Endothelial cell of umbilical vein (primary cell): ENCODE data around the gene TLN1. TPM values are rescaled to one million over a fixed set of nuclear protein-coding genes. Genes with fewer than 3 reads are reported as not detected.

Experiments used
- BruUV-seq: library from RNA; stranded (reverse); fragments of 400-500 nt; replicated peaks from 2 replicates; lab custom pipeline; 2021; lab: Mats Ljungman, UMichigan
- CTCF ChIA-PET: fragments of 300-600, 350-600 bp; sonication (Branson Sonifier 250); formaldehyde crosslinking; loops from one replicate; lab custom pipeline; 2021; ENCODE audit warnings: antibody characterized with exemption, inconsistent platforms; lab: Charles Lee
- POLR2A ChIA-PET: fragments of 300-600, 350-600 bp; sonication (Branson Sonifier 250); formaldehyde crosslinking; loops from one replicate; lab custom pipeline; 2021; ENCODE audit warnings: antibody characterized with exemption, inconsistent platforms; lab: Charles Lee
- DNase-seq: peaks from one replicate; pipeline ENCODE4 v3.0.0-alpha.2; 2011; ENCODE audit warnings: low read depth, low spot score
- FAIRE-seq: peaks from 2 replicates; lab custom pipeline; 2011; peaks lifted over from hg19 to GRCh38; lab: Jason Lieb, UNC
- H2AFZ ChIP-seq: 2 replicates; pipeline ENCODE4 v1.6.0; 2012; ENCODE audit warnings: low read depth, low read length, control low read depth, inconsistent platforms
- H3K27ac ChIP-seq: 2 replicates; pipeline ENCODE4 v1.5.1; 2011; ENCODE audit warnings: low read depth, mild to moderate bottlenecking, control low read depth, low read length, moderate library complexity; ENCODE audit not compliant: insufficient read depth
- H3K27me3 ChIP-seq, 2 experiments: 2 replicates each; pipeline versions ENCODE4 v1.6.0 to v1.6.1; 2011; ENCODE audit warnings: low read length in 2 of 2, mixed read lengths in 1 of 2; ENCODE audit not compliant: control insufficient read depth in 2 of 2, insufficient read depth in 2 of 2
- H3K36me3 ChIP-seq, 2 experiments: 2 replicates in 1 of 2; 3 replicates in 1 of 2; pipeline ENCODE4 v1.5.1; 2011; ENCODE audit warnings: low read length in 2 of 2, mild to moderate bottlenecking in 1 of 2, moderate library complexity in 1 of 2; ENCODE audit not compliant: control insufficient read depth in 2 of 2, insufficient read depth in 2 of 2; ENCODE audit errors: extremely low read depth in 1 of 2
- H3K4me1 ChIP-seq: 3 replicates; pipeline ENCODE4 v1.5.1; 2011; ENCODE audit warnings: mild to moderate bottlenecking, low read length; ENCODE audit not compliant: control insufficient read depth, insufficient read depth; ENCODE audit errors: extremely low read depth
- H3K4me2 ChIP-seq: 2 replicates; pipeline ENCODE4 v1.6.1; 2011; ENCODE audit warnings: low read length, control low read depth, mixed read lengths; ENCODE audit not compliant: insufficient read depth
- H3K4me3 ChIP-seq, 3 experiments: fragments of 200-600 bp in 1 of 3; sonication (generic), shearing (Covaris generic) in 1 of 3; replicated peaks in 1 of 3; 2 replicates each; pipeline ENCODE4 v1.5.1; 2011 to 2016; ENCODE audit warnings: control low read depth in 3 of 3, low read length in 3 of 3, mild to moderate bottlenecking in 2 of 3, inconsistent platforms in 1 of 3, low read depth in 1 of 3, moderate library complexity in 1 of 3; ENCODE audit not compliant: insufficient read depth in 1 of 3
- H3K79me2 ChIP-seq: 2 replicates; pipeline ENCODE4 v1.6.0; 2012; ENCODE audit warnings: low read length, inconsistent platforms; ENCODE audit not compliant: control insufficient read depth, insufficient read depth
- H3K9ac ChIP-seq: replicated peaks from 2 replicates; pipeline ENCODE3; 2011; ENCODE audit warnings: low read length, control low read depth; ENCODE audit not compliant: insufficient read depth; ENCODE audit errors: extremely low read depth
- H3K9me1 ChIP-seq: replicated peaks from 3 replicates; pipeline ENCODE4 v1.6.0; 2011; ENCODE audit warnings: mild to moderate bottlenecking, low read length; ENCODE audit not compliant: control insufficient read depth, insufficient read depth; ENCODE audit errors: extremely low read depth
- H3K9me3 ChIP-seq: replicated peaks from 2 replicates; pipeline ENCODE4 v1.5.1; 2012; ENCODE audit warnings: low read length, inconsistent platforms; ENCODE audit not compliant: control insufficient read depth, insufficient read depth
- H4K20me1 ChIP-seq: replicated peaks from 2 replicates; pipeline ENCODE3; 2011; ENCODE audit warnings: mild to moderate bottlenecking, low read length; ENCODE audit not compliant: control insufficient read depth, insufficient read depth; ENCODE audit errors: extremely low read depth
- EZH2 ChIP-seq: IDR thresholded peaks from 2 replicates; pipeline ENCODE4 v1.6.1; 2012; ENCODE audit warnings: borderline replicate concordance, low read depth, mild to moderate bottlenecking, moderate library complexity, low read length, inconsistent platforms; ENCODE audit not compliant: severe bottlenecking
- FOS ChIP-seq: IDR thresholded peaks from 2 replicates; pipeline ENCODE4 v1.6.1; 2011; ENCODE audit warnings: mild to moderate bottlenecking, low read length, moderate library complexity, borderline replicate concordance; ENCODE audit not compliant: insufficient read depth
- GATA2 ChIP-seq: IDR thresholded peaks from 2 replicates; pipeline ENCODE4 v1.7.0; 2011; ENCODE audit warnings: low read depth, mild to moderate bottlenecking, moderate library complexity, mixed read lengths, low read length; ENCODE audit not compliant: insufficient read length, insufficient read depth
- JUN ChIP-seq: IDR thresholded peaks from 2 replicates; pipeline ENCODE4 v1.6.1; 2011; ENCODE audit warnings: borderline replicate concordance, low read depth; ENCODE audit not compliant: insufficient read length, insufficient read depth
- MYC ChIP-seq: IDR thresholded peaks from one replicate; pipeline ENCODE4 v1.6.1; 2011; ENCODE audit warnings: mild to moderate bottlenecking, low read depth, low read length
- POLR2A ChIP-seq: IDR thresholded peaks from 2 replicates; pipeline ENCODE4 v1.6.1; 2012; ENCODE audit warnings: low read depth, mild to moderate bottlenecking, control low read depth, low read length
- POLR2AphosphoS5 ChIP-seq: IDR thresholded peaks from 2 replicates; pipeline ENCODE4 v1.6.1; 2012; ENCODE audit warnings: low read depth, mild to moderate bottlenecking, control low read depth, low read length, moderate library complexity; ENCODE audit not compliant: insufficient read depth
- dilution Hi-C: fragments of 300-500 bp; cut with MboI; formaldehyde crosslinking; loops from one replicate; pipeline ENCODE4 v1.15.0; 2019; ENCODE audit warnings: low sequenced_read_pairs; ENCODE audit not compliant: extremely low pct_ligation_motif_present
- intact Hi-C: fragments of 100-400 bp; cut with micrococcal nuclease; formaldehyde crosslinking; loops from one replicate; pipeline ENCODE4 v1.10.0; 2022
- polyA plus RNA-seq, 4 experiments: library from polyadenylated mRNA; depleted of rRNA in 3 of 4; stranded (reverse) in 3 of 4; unstranded in 1 of 4; fragments of >200 nt; gene quantifications; 2 replicates each; pipeline versions ENCODE4 v1.2.1 to v1.2.3, GENCODE V29; 2011 to 2012; ENCODE audit warnings: missing spikeins in 1 of 4
- total RNA-seq: library from RNA; stranded (reverse); gene quantifications from 2 replicates; pipeline ENCODE4 v1.2.3, GENCODE V29; 2021
- TF ChIP-seq, protein P1 (sequence below): IDR thresholded peaks from 2 replicates; pipeline ENCODE4 v1.6.1; 2011; ENCODE audit not compliant: insufficient read depth, insufficient read length
- TF ChIP-seq, protein P2 (sequence below), 2 donors: IDR thresholded peaks; 1 replicate in 1 of 2; 2 replicates in 1 of 2; pipeline ENCODE4 v1.5.1; 2011; ENCODE audit warnings: low read length in 2 of 2, mild to moderate bottlenecking in 2 of 2, moderate library complexity in 2 of 2, control low read depth in 1 of 2, inconsistent platforms in 1 of 2, low read depth in 1 of 2; ENCODE audit not compliant: insufficient read depth in 1 of 2; ENCODE audit errors: extremely low read depth in 1 of 2

TLN1 gene
- total and polyA plus RNA-seq, 2 donors (not counting 3 experiments of a cell fraction or from before 2014, with no cell fraction given): 120 to 450 TPM

DNA sequence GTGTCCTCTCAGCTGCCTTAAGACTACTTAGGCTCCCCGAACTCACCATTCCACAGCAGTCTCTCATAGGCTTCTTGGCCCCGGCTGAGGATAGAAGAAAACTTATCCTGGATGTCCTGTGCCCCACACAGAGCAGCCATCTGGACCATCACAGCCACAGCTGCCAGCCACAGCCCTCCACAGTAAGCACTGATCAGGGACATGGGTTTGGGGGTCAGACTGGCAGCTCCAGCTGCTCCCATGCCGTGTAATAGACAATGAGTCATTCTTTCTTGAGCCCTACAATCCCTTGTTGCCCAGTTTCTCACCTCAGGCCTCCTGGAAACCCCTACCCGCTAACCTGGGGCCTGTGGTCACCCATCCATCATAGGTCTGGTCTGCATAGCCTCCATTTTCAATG lies 6.2 kb upstream of the TLN1 start:
- Histone ChIP-seq H3K9ac (no peak overlapping the region), H4K20me1 (no peaks in the 10 kb centered on the region), H3K9me3 (no peaks in the 10 kb centered on the region), H3K9me1 (no peaks in the 10 kb centered on the region), H3K27ac (no peak overlapping the region), H3K27me3 (no peaks in the 10 kb centered on the region), H3K79me2 (peaks cover 47% of the 10 kb centered on the region), H3K4me1 (peaks cover 12% of the 10 kb centered on the region), H3K4me2 (no peak overlapping the region), H2AFZ (no peak overlapping the region), H3K4me3 (no peak overlapping the region), H3K36me3 (peaks cover 44 to 65% of the 10 kb centered on the region in 2 experiments)
- ChIA-PET POLR2A (no interaction called here), CTCF (interaction anchor here (1.0 to 5.3 kb wide), 6 partner anchors 9 to 74 kb away, joined by 3 to 86 read pairs (median 9); partner anchors contain the start of genes GBA2, RGP1 and SPAG8)
- FAIRE-seq (no peak), DNase-seq (no peak)
- dilution Hi-C loops: no loop called here
- BruUV-seq: no TSS peak
- intact Hi-C loops: no loop called here
- no peak for TF ChIP-seq MYC
- TF ChIP-seq GATA2: no peak
- TF ChIP-seq, protein P1, sequence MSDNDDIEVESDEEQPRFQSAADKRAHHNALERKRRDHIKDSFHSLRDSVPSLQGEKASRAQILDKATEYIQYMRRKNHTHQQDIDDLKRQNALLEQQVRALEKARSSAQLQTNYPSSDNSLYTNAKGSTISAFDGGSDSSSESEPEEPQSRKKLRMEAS: no peak
- no peak for TF ChIP-seq EZH2
- TF ChIP-seq JUN: no peak
- no peak for TF ChIP-seq POLR2AphosphoS5
- no peak for TF ChIP-seq POLR2A
- no peak for TF ChIP-seq FOS
- TF ChIP-seq, protein P2, sequence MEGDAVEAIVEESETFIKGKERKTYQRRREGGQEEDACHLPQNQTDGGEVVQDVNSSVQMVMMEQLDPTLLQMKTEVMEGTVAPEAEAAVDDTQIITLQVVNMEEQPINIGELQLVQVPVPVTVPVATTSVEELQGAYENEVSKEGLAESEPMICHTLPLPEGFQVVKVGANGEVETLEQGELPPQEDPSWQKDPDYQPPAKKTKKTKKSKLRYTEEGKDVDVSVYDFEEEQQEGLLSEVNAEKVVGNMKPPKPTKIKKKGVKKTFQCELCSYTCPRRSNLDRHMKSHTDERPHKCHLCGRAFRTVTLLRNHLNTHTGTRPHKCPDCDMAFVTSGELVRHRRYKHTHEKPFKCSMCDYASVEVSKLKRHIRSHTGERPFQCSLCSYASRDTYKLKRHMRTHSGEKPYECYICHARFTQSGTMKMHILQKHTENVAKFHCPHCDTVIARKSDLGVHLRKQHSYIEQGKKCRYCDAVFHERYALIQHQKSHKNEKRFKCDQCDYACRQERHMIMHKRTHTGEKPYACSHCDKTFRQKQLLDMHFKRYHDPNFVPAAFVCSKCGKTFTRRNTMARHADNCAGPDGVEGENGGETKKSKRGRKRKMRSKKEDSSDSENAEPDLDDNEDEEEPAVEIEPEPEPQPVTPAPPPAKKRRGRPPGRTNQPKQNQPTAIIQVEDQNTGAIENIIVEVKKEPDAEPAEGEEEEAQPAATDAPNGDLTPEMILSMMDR (IDR thresholded peaks at IDR 0.05; ENCODE audit: extremely low read depth in 1 of 2, insufficient read depth in 1 of 2, low read depth in 1 of 2, low read length in 2 of 2): no peak
